ENCODE data around the gene CD247. TPM values are rescaled to one million over a fixed set of nuclear protein-coding genes. Genes with fewer than 3 reads are reported as not detected.

The CD247 gene
- total RNA-seq, 3 donors from 2014 or later (not counting 1 experiment from before 2014, with no cell fraction given) = 1,027 to 1,374 (median 1,309) TPM

- H3K27me3 ChIP-seq (ENCODE audit: control insufficient read depth, insufficient read depth, low read length) = no peaks in the 10 kb centered on the region
- H3K27ac ChIP-seq (ENCODE audit: low read length) = peak overlapping the region; percentile 86
- no peaks in the 10 kb centered on the region for H3K27me3 Mint-ChIP-seq (ENCODE audit: low read depth in 2 of 2)
- ATAC-seq (no peak), DNase-seq (peak in 1 of 2 donors; percentile 11)
- WGBS (ENCODE audit: insufficient coverage) = 89% methylated on average over 9 of the region's 9 CpGs
- H3K4me1 ChIP-seq (ENCODE audit: control insufficient read depth, insufficient read depth, low read length) = peaks cover 97% of the 10 kb centered on the region
- H3K4me3 Mint-ChIP-seq = peak overlapping the region; percentile 78
- H3K4me1 Mint-ChIP-seq = peaks cover 87 to 95% of the 10 kb centered on the region in 2 donors
- intact Hi-C loops (cut with micrococcal nuclease) = loop anchor here (2.0 to 10.0 kb wide), 3 partner anchors 42 to 378 kb away; no protein-coding TSS in a partner anchor
- TF ChIP-seq CTCF (IDR thresholded peaks at IDR 0.05) = no peak
- H3K36me3 Mint-ChIP-seq = peaks cover 31% of the 10 kb centered on the region
- peaks cover 61% of the 10 kb centered on the region for H3K36me3 ChIP-seq (ENCODE audit: control insufficient read depth, insufficient read depth, low read length)
- no peaks in the 10 kb centered on the region for H3K9me3 Mint-ChIP-seq
- H3K27ac Mint-ChIP-seq = peak overlapping the region; percentile 91 to 100
- H3K9me3 ChIP-seq (ENCODE audit: control insufficient read depth, insufficient read depth, low read length) = no peaks in the 10 kb centered on the region
- H3K4me3 ChIP-seq (ENCODE audit: low read length) = no peak overlapping the region
Observed at GRCh38 chr1:167442854-167443565, 75.3 kb downstream of the CD247 start.

- Histone ChIP-seq H3K27me3 (ENCODE audit: control insufficient read depth, insufficient read depth, low read length) (no peaks in the 10 kb centered on the region), H3K4me1 (ENCODE audit: control insufficient read depth, insufficient read depth, low read length) (peaks cover 94% of the 10 kb centered on the region), H3K4me3 (ENCODE audit: low read length) (no peak overlapping the region), H3K36me3 (ENCODE audit: control insufficient read depth, insufficient read depth, low read length) (peaks cover 67% of the 10 kb centered on the region), H3K27ac (ENCODE audit: low read length) (peak overlapping the region; percentile 86), H3K9me3 (ENCODE audit: control insufficient read depth, insufficient read depth, low read length) (no peaks in the 10 kb centered on the region)
- peak; percentile 83 to 92 for DNase-seq
- Mint-ChIP-seq H3K27me3 (ENCODE audit: low read depth in 2 of 2) (no peaks in the 10 kb centered on the region), H3K36me3 (peaks cover 33% of the 10 kb centered on the region), H3K27ac (peak overlapping the region; percentile 91 to 100), H3K4me3 (peak overlapping the region; percentile 78), H3K4me1 (peaks cover 87 to 94% of the 10 kb centered on the region in 2 donors), H3K9me3 (no peaks in the 10 kb centered on the region)
- 48% methylated on average over 12 of the region's 12 CpGs for WGBS (ENCODE audit: insufficient coverage)
- intact Hi-C loops (cut with micrococcal nuclease) = loop anchor here (2.0 to 10.0 kb wide), 3 partner anchors 41 to 377 kb away; no protein-coding TSS in a partner anchor
- ATAC-seq = peak; percentile 47 to 76 (median 63)
- peak; percentile 79 for TF ChIP-seq CTCF (IDR thresholded peaks at IDR 0.05)
Observed at GRCh38 chr1:167442142-167442848, 76.0 kb downstream of the CD247 start.

- peaks cover 90% of the 10 kb centered on the region for H3K4me1 ChIP-seq (ENCODE audit: control insufficient read depth, insufficient read depth, low read length)
- TF ChIP-seq CTCF (IDR thresholded peaks at IDR 0.05) = no peak
- H3K27ac Mint-ChIP-seq = peak overlapping the region; percentile 91 to 100
- H3K4me1 Mint-ChIP-seq = peaks cover 89 to 95% of the 10 kb centered on the region in 2 donors
- H3K9me3 ChIP-seq (ENCODE audit: control insufficient read depth, insufficient read depth, low read length) = no peaks in the 10 kb centered on the region
- H3K36me3 Mint-ChIP-seq = peaks cover 37% of the 10 kb centered on the region
- WGBS (ENCODE audit: insufficient coverage) = 96% methylated on average over 3 of the region's 3 CpGs
- no peaks in the 10 kb centered on the region for H3K9me3 Mint-ChIP-seq
- H3K27ac ChIP-seq (ENCODE audit: low read length) = peak overlapping the region; percentile 86
- intact Hi-C loops (cut with micrococcal nuclease) = loop anchor here (5.0 to 10.0 kb wide), 2 partner anchors 174 to 376 kb away; no protein-coding TSS in a partner anchor
- peaks cover 76% of the 10 kb centered on the region for H3K36me3 ChIP-seq (ENCODE audit: control insufficient read depth, insufficient read depth, low read length)
- DNase-seq (peak in 1 of 2 donors; percentile 9), ATAC-seq (no peak)
- H3K4me3 ChIP-seq (ENCODE audit: low read length) = no peak overlapping the region
- H3K27me3 Mint-ChIP-seq (ENCODE audit: low read depth in 2 of 2) = no peaks in the 10 kb centered on the region
- H3K27me3 ChIP-seq (ENCODE audit: control insufficient read depth, insufficient read depth, low read length) = no peaks in the 10 kb centered on the region
- H3K4me3 Mint-ChIP-seq = peak overlapping the region; percentile 82
Observed at GRCh38 chr1:167441222-167441621, 77.1 kb downstream of the CD247 start.
